NB4 (cell line): ENCODE data around the gene LPO.

Experiments used
- MYC ChIP-seq: IDR thresholded peaks from 2 replicates; pipeline ENCODE4 v1.6.1; 2011; ENCODE audit warnings: low read depth, low read length
- POLR2A ChIP-seq: IDR thresholded peaks from 2 replicates; pipeline ENCODE4 v1.6.1; 2011; ENCODE audit warnings: mild to moderate bottlenecking; ENCODE audit not compliant: insufficient read length; ENCODE audit errors: extremely low read depth
- TF ChIP-seq, protein P1 (sequence below): IDR thresholded peaks from one replicate; pipeline ENCODE4 v1.5.1; 2012; ENCODE audit warnings: low read depth, low read length
- TF ChIP-seq, protein P2 (sequence below): IDR thresholded peaks from 2 replicates; pipeline ENCODE4 v1.6.1; 2011; ENCODE audit warnings: low read depth, low read length

DNA sequence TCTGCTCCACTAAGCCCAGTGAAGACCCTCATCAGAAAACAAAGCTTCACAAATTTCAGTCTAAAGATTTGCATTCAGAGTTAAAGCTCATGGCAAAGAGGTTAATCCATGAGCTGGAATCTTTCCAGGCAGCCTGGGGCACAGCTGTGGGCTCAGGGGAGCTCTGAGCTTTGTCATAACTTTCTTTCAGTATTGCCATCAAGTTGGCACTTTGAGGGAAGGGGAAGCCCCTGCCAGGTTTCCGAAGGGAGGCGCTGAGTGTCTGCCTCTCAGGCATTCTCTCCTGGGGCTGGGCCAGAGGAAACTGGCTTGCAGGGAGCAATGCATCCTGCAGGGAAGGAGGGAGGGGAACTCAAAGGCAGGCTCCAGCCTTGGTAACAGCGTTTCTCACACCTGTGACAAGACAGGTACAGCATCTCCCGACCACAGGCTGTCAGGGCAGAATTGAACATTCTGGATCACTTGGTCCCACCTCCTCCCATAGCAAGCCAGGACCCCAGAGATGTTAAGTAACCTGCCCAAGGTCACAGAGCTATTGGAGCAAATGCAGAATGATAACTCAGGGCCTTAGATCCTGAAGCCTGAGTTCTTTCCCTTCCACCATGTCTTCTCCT, 3.9 kb downstream of the LPO start:
- TF ChIP-seq, protein P1, sequence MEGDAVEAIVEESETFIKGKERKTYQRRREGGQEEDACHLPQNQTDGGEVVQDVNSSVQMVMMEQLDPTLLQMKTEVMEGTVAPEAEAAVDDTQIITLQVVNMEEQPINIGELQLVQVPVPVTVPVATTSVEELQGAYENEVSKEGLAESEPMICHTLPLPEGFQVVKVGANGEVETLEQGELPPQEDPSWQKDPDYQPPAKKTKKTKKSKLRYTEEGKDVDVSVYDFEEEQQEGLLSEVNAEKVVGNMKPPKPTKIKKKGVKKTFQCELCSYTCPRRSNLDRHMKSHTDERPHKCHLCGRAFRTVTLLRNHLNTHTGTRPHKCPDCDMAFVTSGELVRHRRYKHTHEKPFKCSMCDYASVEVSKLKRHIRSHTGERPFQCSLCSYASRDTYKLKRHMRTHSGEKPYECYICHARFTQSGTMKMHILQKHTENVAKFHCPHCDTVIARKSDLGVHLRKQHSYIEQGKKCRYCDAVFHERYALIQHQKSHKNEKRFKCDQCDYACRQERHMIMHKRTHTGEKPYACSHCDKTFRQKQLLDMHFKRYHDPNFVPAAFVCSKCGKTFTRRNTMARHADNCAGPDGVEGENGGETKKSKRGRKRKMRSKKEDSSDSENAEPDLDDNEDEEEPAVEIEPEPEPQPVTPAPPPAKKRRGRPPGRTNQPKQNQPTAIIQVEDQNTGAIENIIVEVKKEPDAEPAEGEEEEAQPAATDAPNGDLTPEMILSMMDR = no peak
- TF ChIP-seq POLR2A = no peak
- TF ChIP-seq, protein P2, sequence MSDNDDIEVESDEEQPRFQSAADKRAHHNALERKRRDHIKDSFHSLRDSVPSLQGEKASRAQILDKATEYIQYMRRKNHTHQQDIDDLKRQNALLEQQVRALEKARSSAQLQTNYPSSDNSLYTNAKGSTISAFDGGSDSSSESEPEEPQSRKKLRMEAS = no peak
- no peak for TF ChIP-seq MYC
